HepG2 (cell line): ENCODE data around the gene POM121. TPM values are rescaled to one million over a fixed set of nuclear protein-coding genes. Genes with fewer than 3 reads are reported as not detected.

Experiments used
- ESRRA ChIP-seq: sonication (generic); formaldehyde crosslinking; IDR thresholded peaks from 2 replicates; pipeline ENCODE4 v1.5.1; 2020; ENCODE audit warnings: mild to moderate bottlenecking, low read depth, missing genetic modification reagents
- FOXM1 ChIP-seq: sonication (generic); formaldehyde crosslinking; IDR thresholded peaks from 2 replicates; pipeline ENCODE4 v1.5.0; 2020; ENCODE audit warnings: missing genetic modification reagents
- GATAD2A ChIP-seq: IDR thresholded peaks from 2 replicates; pipeline ENCODE4 v1.6.1; 2016
- HNRNPLL ChIP-seq: fragments of 200-400 bp; formaldehyde crosslinking; IDR thresholded peaks from 2 replicates; pipeline ENCODE4 v1.6.1; 2017; ENCODE audit warnings: mild to moderate bottlenecking, low read depth, low read length; ENCODE audit not compliant: poor library complexity, severe bottlenecking
- JUN ChIP-seq: sonication (generic); formaldehyde crosslinking; IDR thresholded peaks from 2 replicates; pipeline ENCODE4 v1.4.0; 2020; ENCODE audit warnings: mild to moderate bottlenecking, missing genetic modification reagents
- KLF6 ChIP-seq: IDR thresholded peaks from 2 replicates; pipeline ENCODE4 v1.8.0; 2016; ENCODE audit warnings: missing biosample characterization, missing genetic modification reagents
- LBX2 ChIP-seq: sonication (generic); formaldehyde crosslinking; IDR thresholded peaks from 2 replicates; pipeline ENCODE4 v1.5.0; 2020; ENCODE audit warnings: missing genetic modification reagents, mild to moderate bottlenecking, borderline replicate concordance
- MAFG ChIP-seq: sonication (generic); formaldehyde crosslinking; IDR thresholded peaks from 2 replicates; pipeline ENCODE4 v1.5.1; 2020; ENCODE audit warnings: mild to moderate bottlenecking, missing genetic modification reagents
- NCOR1 ChIP-seq: fragments of 200-600 bp; sonication (generic); IDR thresholded peaks from 2 replicates; pipeline ENCODE4 v1.7.0; 2017; ENCODE audit warnings: antibody characterized with exemption, low read length, borderline replicate concordance
- NFE2 ChIP-seq: sonication (generic); formaldehyde crosslinking; IDR thresholded peaks from 2 replicates; pipeline ENCODE4 v1.4.0; 2020; ENCODE audit warnings: missing genetic modification reagents
- NR2C2 ChIP-seq: sonication (generic); formaldehyde crosslinking; IDR thresholded peaks from 2 replicates; pipeline ENCODE4 v1.4.0; 2020; ENCODE audit warnings: missing genetic modification reagents, mild to moderate bottlenecking, moderate library complexity, borderline replicate concordance
- PCBP1 ChIP-seq: fragments of 200-400 bp; formaldehyde crosslinking; IDR thresholded peaks from 2 replicates; pipeline ENCODE4 v1.6.1; 2017; ENCODE audit warnings: mild to moderate bottlenecking, low read depth, low read length, borderline replicate concordance
- PITX1 ChIP-seq: sonication (generic); formaldehyde crosslinking; IDR thresholded peaks from 2 replicates; pipeline ENCODE4 v1.5.1; 2020; ENCODE audit warnings: mild to moderate bottlenecking, missing genetic modification reagents
- ZFP82 ChIP-seq: sonication (generic); formaldehyde crosslinking; IDR thresholded peaks from 2 replicates; pipeline ENCODE4 v1.5.1; 2020; ENCODE audit warnings: mild to moderate bottlenecking, missing genetic modification reagents, borderline replicate concordance
- ZNF333 ChIP-seq: sonication (generic); formaldehyde crosslinking; IDR thresholded peaks from 2 replicates; pipeline ENCODE4 v1.4.0; 2020; ENCODE audit warnings: mild to moderate bottlenecking, missing genetic modification reagents, borderline replicate concordance
- ZNF414 ChIP-seq: sonication (generic); formaldehyde crosslinking; IDR thresholded peaks from 2 replicates; pipeline ENCODE4 v1.5.0; 2020; ENCODE audit warnings: missing genetic modification reagents
- ZNF709 ChIP-seq: sonication (generic); formaldehyde crosslinking; IDR thresholded peaks from 2 replicates; pipeline ENCODE4 v1.5.0; 2020; ENCODE audit warnings: mild to moderate bottlenecking, missing genetic modification reagents
- polyA plus RNA-seq, 8 experiments: library from polyadenylated mRNA; depleted of rRNA in 3 of 8; stranded (reverse) in 7 of 8; unstranded in 1 of 8; fragments of >200 nt; fragmentation: Illumina TruSeq in 4 of 8; extraction: Trizol in 4 of 8; gene quantifications; 2 replicates each; pipeline versions ENCODE4 v1.2.1 to v1.2.3, GENCODE V29; 2011 to 2016; ENCODE audit warnings: low read depth in 4 of 8, missing spikeins in 1 of 8, mixed read lengths in 1 of 8; ENCODE audit not compliant: insufficient read depth in 1 of 8
- total RNA-seq, 5 experiments: library from RNA; depleted of rRNA; stranded (reverse); fragments of >200 nt; fragmentation: Illumina TruSeq; extraction: Trizol; gene quantifications; 2 replicates each; pipeline ENCODE4 v1.2.3, GENCODE V29; 2016; ENCODE audit warnings: low read depth in 1 of 5
- TF ChIP-seq, protein P1 (sequence below): IDR thresholded peaks from 2 replicates; pipeline ENCODE4 v1.6.1; 2016; ENCODE audit warnings: low read depth, control low read depth
- TF ChIP-seq, protein P2 (sequence below): sonication (generic); formaldehyde crosslinking; IDR thresholded peaks from 2 replicates; pipeline ENCODE4 v1.4.0; 2020; ENCODE audit warnings: missing genetic modification reagents
- TF ChIP-seq, protein P3 (sequence below): sonication (generic); formaldehyde crosslinking; IDR thresholded peaks from 2 replicates; pipeline ENCODE4 v1.5.0; 2020; ENCODE audit warnings: mild to moderate bottlenecking, missing genetic modification reagents

POM121 gene
- total and polyA plus RNA-seq, 2 of the 13 experiments (the other 11 are each of a cell fraction or from before 2014, with no cell fraction given): 8.4 to 10.3 TPM

- TF ChIP-seq PCBP1: no peak
- no peak for TF ChIP-seq NCOR1
- TF ChIP-seq, protein P1, sequence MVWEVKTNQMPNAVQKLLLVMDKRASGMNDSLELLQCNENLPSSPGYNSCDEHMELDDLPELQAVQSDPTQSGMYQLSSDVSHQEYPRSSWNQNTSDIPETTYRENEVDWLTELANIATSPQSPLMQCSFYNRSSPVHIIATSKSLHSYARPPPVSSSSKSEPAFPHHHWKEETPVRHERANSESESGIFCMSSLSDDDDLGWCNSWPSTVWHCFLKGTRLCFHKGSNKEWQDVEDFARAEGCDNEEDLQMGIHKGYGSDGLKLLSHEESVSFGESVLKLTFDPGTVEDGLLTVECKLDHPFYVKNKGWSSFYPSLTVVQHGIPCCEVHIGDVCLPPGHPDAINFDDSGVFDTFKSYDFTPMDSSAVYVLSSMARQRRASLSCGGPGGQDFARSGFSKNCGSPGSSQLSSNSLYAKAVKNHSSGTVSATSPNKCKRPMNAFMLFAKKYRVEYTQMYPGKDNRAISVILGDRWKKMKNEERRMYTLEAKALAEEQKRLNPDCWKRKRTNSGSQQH (CRISPR knock-in tag): 0 out of 2 replicates have a peak, but pooled peaks have one; percentile 57
- TF ChIP-seq HNRNPLL: peak; percentile 80
- TF ChIP-seq ZFP82 (CRISPR knock-in tag): no peak
- TF ChIP-seq KLF6 (CRISPR knock-in tag): peak; percentile 76
- no peak; the same call in 1 of the 2 replicates for TF ChIP-seq ZNF333 (CRISPR knock-in tag)
- no peak for TF ChIP-seq ZNF414 (CRISPR knock-in tag)
- TF ChIP-seq, protein P2, sequence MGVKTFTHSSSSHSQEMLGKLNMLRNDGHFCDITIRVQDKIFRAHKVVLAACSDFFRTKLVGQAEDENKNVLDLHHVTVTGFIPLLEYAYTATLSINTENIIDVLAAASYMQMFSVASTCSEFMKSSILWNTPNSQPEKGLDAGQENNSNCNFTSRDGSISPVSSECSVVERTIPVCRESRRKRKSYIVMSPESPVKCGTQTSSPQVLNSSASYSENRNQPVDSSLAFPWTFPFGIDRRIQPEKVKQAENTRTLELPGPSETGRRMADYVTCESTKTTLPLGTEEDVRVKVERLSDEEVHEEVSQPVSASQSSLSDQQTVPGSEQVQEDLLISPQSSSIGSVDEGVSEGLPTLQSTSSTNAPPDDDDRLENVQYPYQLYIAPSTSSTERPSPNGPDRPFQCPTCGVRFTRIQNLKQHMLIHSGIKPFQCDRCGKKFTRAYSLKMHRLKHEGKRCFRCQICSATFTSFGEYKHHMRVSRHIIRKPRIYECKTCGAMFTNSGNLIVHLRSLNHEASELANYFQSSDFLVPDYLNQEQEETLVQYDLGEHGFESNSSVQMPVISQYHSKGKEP: no peak
- TF ChIP-seq ZNF709: peak; percentile 47; the same call in 1 of the 2 replicates
- no peak for TF ChIP-seq LBX2 (CRISPR knock-in tag)
- TF ChIP-seq, protein P3, sequence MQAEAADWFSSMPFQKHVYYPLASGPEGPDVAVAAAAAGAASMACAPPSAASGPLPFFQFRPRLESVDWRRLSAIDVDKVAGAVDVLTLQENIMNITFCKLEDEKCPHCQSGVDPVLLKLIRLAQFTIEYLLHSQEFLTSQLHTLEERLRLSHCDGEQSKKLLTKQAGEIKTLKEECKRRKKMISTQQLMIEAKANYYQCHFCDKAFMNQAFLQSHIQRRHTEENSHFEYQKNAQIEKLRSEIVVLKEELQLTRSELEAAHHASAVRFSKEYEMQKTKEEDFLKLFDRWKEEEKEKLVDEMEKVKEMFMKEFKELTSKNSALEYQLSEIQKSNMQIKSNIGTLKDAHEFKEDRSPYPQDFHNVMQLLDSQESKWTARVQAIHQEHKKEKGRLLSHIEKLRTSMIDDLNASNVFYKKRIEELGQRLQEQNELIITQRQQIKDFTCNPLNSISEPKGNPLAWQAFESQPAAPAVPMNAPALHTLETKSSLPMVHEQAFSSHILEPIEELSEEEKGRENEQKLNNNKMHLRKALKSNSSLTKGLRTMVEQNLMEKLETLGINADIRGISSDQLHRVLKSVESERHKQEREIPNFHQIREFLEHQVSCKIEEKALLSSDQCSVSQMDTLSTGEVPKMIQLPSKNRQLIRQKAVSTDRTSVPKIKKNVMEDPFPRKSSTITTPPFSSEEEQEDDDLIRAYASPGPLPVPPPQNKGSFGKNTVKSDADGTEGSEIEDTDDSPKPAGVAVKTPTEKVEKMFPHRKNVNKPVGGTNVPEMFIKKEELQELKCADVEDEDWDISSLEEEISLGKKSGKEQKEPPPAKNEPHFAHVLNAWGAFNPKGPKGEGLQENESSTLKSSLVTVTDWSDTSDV (CRISPR knock-in tag): no peak
- no peak for TF ChIP-seq NFE2 (CRISPR knock-in tag)
- TF ChIP-seq ESRRA (CRISPR knock-in tag): peak; percentile 59; the same call in 1 of the 2 replicates
- peak; percentile 56 for TF ChIP-seq NR2C2 (CRISPR knock-in tag)
- TF ChIP-seq JUN: no peak
- TF ChIP-seq MAFG (CRISPR knock-in tag): no peak
- TF ChIP-seq PITX1: no peak
- TF ChIP-seq FOXM1 (CRISPR knock-in tag): no peak
- TF ChIP-seq GATAD2A (CRISPR knock-in tag): no peak
Observed at GRCh38 chr7:72924733-72925545, at the start of gene POM121 (continued).
